22Rv1 (cell line): ENCODE results near the gene PIK3C3.

Experiments used
- CTCF ChIP-seq: fragments of 450-650 bp; IDR thresholded peaks from 2 replicates; pipeline ENCODE4 v1.5.1; 2017; ENCODE audit warnings: mild to moderate bottlenecking
- ZFX ChIP-seq: fragments of 450-650 bp; IDR thresholded peaks from 2 replicates; pipeline ENCODE4 v1.6.1; 2017; ENCODE audit warnings: antibody characterized with exemption, borderline replicate concordance

GRCh38 chr18:42038936-42039335 lies 83.9 kb downstream of the PIK3C3 start:
- TF ChIP-seq CTCF (no peak), ZFX (no peak)
